BJ (cell line): Measurements from ENCODE around the gene PLBD2. TPM values are rescaled to one million over a fixed set of nuclear protein-coding genes. Genes with fewer than 3 reads are reported as not detected.

ENCODE experiments used
- CTCF ChIA-PET: fragments of 350-600 bp; formaldehyde crosslinking; extraction: SDS; loops from one replicate; lab custom pipeline; 2021; ENCODE audit warnings: antibody characterized with exemption, inconsistent platforms; lab: Yijun Ruan, JAX
- POLR2A ChIA-PET: fragments of 300-600 bp; sonication (Branson Sonifier 250); formaldehyde crosslinking; extraction: SDS; loops from one replicate; lab custom pipeline; 2021; ENCODE audit warnings: antibody characterized with exemption; lab: Charles Lee
- DNase-seq: peaks from one replicate; pipeline ENCODE4 v3.0.0-alpha.2; 2011; ENCODE audit warnings: low read depth
- H3K27me3 ChIP-seq: 2 replicates; pipeline ENCODE4 v1.6.0; 2011; ENCODE audit warnings: low read length; ENCODE audit not compliant: control insufficient read depth, insufficient read depth
- H3K36me3 ChIP-seq: 2 replicates; pipeline ENCODE4 v1.5.1; 2011; ENCODE audit warnings: low read length; ENCODE audit not compliant: control insufficient read depth, insufficient read depth
- H3K4me3 ChIP-seq: 2 replicates; pipeline ENCODE4 v1.5.1; 2011; ENCODE audit warnings: low read depth, mild to moderate bottlenecking, control low read depth, low read length
- polyA plus RNA-seq: library from polyadenylated mRNA; depleted of rRNA; stranded (reverse); fragments of >200 nt; gene quantifications from 2 replicates; pipeline ENCODE4 v1.2.3, GENCODE V29; 2011
- TF ChIP-seq, protein P1 (sequence below): IDR thresholded peaks from 2 replicates; pipeline ENCODE4 v1.5.1; 2011; ENCODE audit warnings: low read depth, mild to moderate bottlenecking, control low read depth, inconsistent platforms, low read length, moderate library complexity; ENCODE audit not compliant: insufficient read depth

PLBD2 gene
- polyA plus RNA-seq, 1 experiment, result 30.9 TPM

DNA sequence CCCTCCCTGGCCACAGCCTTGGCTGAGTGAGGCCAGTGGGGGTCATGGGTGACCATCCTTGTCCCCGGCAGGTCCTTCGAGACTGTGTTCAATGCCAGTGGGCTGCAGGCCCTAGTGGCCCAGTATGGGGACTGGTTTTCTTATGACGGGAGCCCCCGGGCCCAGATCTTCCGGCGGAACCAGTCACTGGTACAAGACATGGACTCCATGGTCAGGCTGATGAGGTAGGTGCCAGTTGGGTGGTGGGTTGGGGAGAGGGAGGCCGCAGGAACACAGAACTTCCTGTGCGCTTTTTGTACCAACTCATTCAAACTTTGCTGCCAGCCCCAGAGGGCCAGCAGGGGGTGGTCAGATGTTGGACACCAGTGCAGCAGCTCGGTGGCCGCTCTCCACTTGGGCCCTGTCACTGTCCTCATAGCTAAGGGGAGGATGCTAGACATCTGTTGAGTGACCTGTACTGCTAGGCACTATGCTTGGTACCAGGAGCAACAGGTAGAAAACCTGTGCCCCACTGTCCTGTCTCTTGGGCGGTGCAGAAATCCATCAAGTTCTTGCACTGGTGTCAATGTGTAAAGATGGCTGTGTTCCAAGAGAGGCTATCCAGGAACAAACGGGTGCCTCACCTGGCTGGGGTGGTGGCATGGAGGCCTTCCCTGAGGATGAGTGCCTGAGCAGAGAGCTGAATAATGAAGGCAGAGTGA, 28.6 kb downstream of the PLBD2 start:
- Histone ChIP-seq H3K27me3 (no peaks in the 10 kb centered on the region), H3K36me3 (peaks cover 18% of the 10 kb centered on the region), H3K4me3 (no peak overlapping the region)
- no peak for DNase-seq
- ChIA-PET CTCF (interaction anchor here (1.2 kb wide), 1 partner anchor 38 kb away, joined by 3 read pairs; no protein-coding TSS in a partner anchor), POLR2A (no interaction called here)
- TF ChIP-seq, protein P1, sequence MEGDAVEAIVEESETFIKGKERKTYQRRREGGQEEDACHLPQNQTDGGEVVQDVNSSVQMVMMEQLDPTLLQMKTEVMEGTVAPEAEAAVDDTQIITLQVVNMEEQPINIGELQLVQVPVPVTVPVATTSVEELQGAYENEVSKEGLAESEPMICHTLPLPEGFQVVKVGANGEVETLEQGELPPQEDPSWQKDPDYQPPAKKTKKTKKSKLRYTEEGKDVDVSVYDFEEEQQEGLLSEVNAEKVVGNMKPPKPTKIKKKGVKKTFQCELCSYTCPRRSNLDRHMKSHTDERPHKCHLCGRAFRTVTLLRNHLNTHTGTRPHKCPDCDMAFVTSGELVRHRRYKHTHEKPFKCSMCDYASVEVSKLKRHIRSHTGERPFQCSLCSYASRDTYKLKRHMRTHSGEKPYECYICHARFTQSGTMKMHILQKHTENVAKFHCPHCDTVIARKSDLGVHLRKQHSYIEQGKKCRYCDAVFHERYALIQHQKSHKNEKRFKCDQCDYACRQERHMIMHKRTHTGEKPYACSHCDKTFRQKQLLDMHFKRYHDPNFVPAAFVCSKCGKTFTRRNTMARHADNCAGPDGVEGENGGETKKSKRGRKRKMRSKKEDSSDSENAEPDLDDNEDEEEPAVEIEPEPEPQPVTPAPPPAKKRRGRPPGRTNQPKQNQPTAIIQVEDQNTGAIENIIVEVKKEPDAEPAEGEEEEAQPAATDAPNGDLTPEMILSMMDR, result no peak

DNA sequence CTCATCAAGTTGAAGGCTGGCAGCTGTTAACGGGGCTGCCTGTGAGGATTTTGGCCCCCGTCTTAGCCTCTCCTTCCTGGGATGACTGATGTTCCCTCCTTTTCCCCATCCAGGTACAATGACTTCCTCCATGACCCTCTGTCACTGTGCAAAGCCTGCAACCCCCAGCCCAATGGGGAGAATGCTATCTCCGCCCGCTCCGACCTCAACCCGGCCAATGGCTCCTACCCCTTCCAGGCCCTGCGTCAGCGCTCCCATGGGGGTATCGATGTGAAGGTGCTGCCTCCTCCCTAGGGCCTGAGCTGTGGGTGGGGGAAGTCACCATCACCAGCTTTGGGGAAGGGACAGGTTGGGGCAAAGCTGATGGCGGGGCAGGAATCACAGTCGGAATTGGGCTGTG, 29.2 kb downstream of the PLBD2 start:
- ChIA-PET POLR2A (no interaction called here), CTCF (interaction anchor here (1.2 kb wide), 1 partner anchor 38 kb away, joined by 3 read pairs; no protein-coding TSS in a partner anchor)
- no peak for DNase-seq
- H3K27me3 ChIP-seq, result no peaks in the 10 kb centered on the region
- peaks cover 18% of the 10 kb centered on the region for H3K36me3 ChIP-seq
- no peak overlapping the region for H3K4me3 ChIP-seq
- TF ChIP-seq, protein P1, result no peak

DNA sequence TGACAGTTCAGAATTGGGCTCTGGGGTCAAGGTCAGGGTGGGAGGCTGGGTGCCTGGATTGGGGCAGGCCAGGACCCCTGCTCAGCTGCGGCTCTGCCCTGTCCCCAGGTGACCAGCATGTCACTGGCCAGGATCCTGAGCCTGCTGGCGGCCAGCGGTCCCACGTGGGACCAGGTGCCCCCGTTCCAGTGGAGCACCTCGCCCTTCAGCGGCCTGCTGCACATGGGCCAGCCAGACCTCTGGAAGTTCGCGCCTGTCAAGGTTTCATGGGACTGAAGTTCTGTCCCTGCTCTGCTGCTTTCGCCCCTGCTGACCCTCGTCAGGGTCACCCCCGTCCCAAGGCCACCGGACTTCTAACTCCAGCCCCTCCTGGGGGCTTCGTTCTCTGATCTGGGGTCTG, 30.0 kb downstream of the PLBD2 start:
- H3K36me3 ChIP-seq, result peaks cover 18% of the 10 kb centered on the region
- DNase-seq, result no peak
- TF ChIP-seq, protein P1, result no peak
- no peaks in the 10 kb centered on the region for H3K27me3 ChIP-seq
- ChIA-PET CTCF (interaction anchor here (1.2 kb wide), 1 partner anchor 37 kb away, joined by 3 read pairs; no protein-coding TSS in a partner anchor), POLR2A (no interaction called here)
- no peak overlapping the region for H3K4me3 ChIP-seq

DNA sequence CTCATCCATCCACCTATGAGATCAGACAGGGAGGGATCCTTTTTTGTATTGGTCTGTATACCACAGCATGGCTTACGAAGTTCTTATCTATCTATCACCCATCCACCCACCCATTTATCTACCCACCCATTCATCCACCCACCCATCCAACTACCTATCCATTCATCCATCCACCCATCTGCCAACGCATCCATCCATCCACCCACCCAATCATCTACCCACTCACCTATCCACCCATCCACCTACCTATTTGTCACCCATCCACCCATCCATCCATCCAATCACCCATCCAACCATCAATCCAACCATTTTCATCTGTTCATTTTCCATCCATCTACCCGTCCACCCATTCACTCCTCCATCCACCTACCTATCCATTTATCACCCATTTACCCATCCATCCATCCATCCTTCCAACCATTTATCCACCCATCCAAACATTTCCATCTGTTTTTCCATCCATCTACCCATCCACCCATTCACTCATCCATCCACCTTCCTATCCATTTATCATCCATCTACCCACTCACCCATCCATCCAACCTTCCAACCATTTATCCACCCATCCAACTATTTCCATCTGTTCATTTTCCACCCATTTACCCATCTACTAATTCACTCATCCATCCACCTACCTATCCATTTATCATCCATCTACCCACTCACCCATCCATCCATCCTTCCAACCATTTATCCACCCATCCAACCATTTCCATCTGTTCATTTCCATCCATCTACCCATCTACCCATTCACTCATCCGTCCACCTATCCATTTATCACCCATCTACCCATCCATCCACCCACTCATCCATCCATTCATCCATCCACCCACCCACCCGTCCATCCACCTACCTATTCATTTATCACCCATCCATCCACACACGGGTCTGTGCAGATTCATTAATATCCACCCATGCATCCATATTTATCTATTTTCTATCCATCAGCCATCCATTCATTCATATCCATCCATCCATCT, 32.0 kb downstream of the PLBD2 start:
- ChIA-PET POLR2A (no interaction called here), CTCF (no interaction called here)
- H3K36me3 ChIP-seq, result peaks cover 12% of the 10 kb centered on the region
- TF ChIP-seq, protein P1, result no peak
- H3K27me3 ChIP-seq, result no peaks in the 10 kb centered on the region
- no peak overlapping the region for H3K4me3 ChIP-seq
- no peak for DNase-seq

DNA sequence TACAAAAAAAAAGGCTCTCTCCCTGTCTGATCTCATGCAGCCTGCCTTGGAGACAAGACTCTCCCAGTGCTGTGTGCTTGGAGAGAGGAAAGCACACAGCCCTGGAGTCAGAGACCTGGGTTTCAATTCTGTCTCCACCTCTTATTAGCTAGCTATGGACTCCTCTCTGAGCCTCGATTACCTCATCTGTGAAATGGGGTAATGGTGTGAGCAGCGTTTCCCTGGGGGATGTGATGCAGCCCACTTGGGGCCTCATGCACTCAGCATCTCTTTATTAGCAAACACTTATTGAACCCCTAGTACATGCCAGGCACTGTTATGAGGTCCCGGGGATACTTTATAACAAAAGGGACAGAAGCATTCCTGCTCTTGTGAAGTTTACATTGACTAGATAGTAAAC, 32.8 kb downstream of the PLBD2 start:
- ChIA-PET POLR2A (no interaction called here), CTCF (no interaction called here)
- H3K4me3 ChIP-seq, result no peak overlapping the region
- no peaks in the 10 kb centered on the region for H3K27me3 ChIP-seq
- no peak for DNase-seq
- H3K36me3 ChIP-seq, result peaks cover 12% of the 10 kb centered on the region
- TF ChIP-seq, protein P1, result no peak
